Liver (tissue), 9 donors: ENCODE results near the gene COL6A3. TPM values are rescaled to one million over a fixed set of nuclear protein-coding genes. Genes with fewer than 3 reads are reported as not detected.
A peak's percentile ranks its signal among the peaks of the same experiment; 100 is the strongest.
"Not testable (repeated sequence)": the region's sequence is repeated elsewhere in the genome, so short reads cannot be mapped to it uniquely, and the experiment has no call there.

Experiments
- DNase-seq: peaks from one replicate; pipeline ENCODE4 v3.0.0-alpha.2; 2017; ENCODE audit warnings: low spot score
- H3K27ac ChIP-seq, 2 donors: one replicate each; pipeline ENCODE4 v1.7.0; 2013; ENCODE audit warnings: inconsistent platforms in 2 of 2, low read length in 2 of 2, control low read depth in 1 of 2, low read depth in 1 of 2, mild to moderate bottlenecking in 1 of 2
- H3K27me3 ChIP-seq, 4 donors: one replicate each; pipeline versions ENCODE4 v1.6.1 to v1.7.0; 2013; ENCODE audit warnings: low read length in 3 of 4, inconsistent platforms in 1 of 4, mild to moderate bottlenecking in 1 of 4, moderate library complexity in 1 of 4; ENCODE audit not compliant: control insufficient read depth in 4 of 4, insufficient read depth in 4 of 4
- H3K36me3 ChIP-seq, 4 donors: one replicate each; pipeline versions ENCODE4 v1.6.1 to v1.7.0; 2013; ENCODE audit warnings: low read length in 3 of 4, mild to moderate bottlenecking in 3 of 4, low read depth in 1 of 4, moderate library complexity in 1 of 4; ENCODE audit not compliant: control insufficient read depth in 4 of 4, insufficient read depth in 3 of 4
- H3K4me1 ChIP-seq, 4 donors: one replicate each; pipeline versions ENCODE4 v1.6.1 to v1.7.0; 2013; ENCODE audit warnings: low read length in 3 of 4, mild to moderate bottlenecking in 3 of 4, moderate library complexity in 1 of 4; ENCODE audit not compliant: control insufficient read depth in 4 of 4, insufficient read depth in 4 of 4
- H3K4me3 ChIP-seq, 3 donors: one replicate each; pipeline versions ENCODE4 v1.6.1 to v1.7.0; 2013; ENCODE audit warnings: low read length in 3 of 3, control low read depth in 1 of 3, low read depth in 1 of 3, mild to moderate bottlenecking in 1 of 3
- H3K9ac ChIP-seq, 2 donors: one replicate each; pipeline ENCODE4 v1.7.0; 2013; ENCODE audit warnings: low read length in 2 of 2, mild to moderate bottlenecking in 2 of 2, moderate library complexity in 2 of 2, control low read depth in 1 of 2, low read depth in 1 of 2
- H3K9me3 ChIP-seq, 4 donors: one replicate each; pipeline versions ENCODE4 v1.6.1 to v1.7.0; 2013; ENCODE audit warnings: low read length in 3 of 4; ENCODE audit not compliant: control insufficient read depth in 4 of 4
- EGR1 ChIP-seq, 2 donors: IDR thresholded peaks; 2 replicates each; pipeline ENCODE4 v1.6.1; 2016 to 2018; ENCODE audit warnings: antibody characterized with exemption in 2 of 2, low read depth in 2 of 2
- FOXA1 ChIP-seq: IDR thresholded peaks from 2 replicates; pipeline ENCODE4 v1.6.1; 2016; ENCODE audit warnings: antibody characterized with exemption
- GABPA ChIP-seq, 2 donors: IDR thresholded peaks in 1 of 2; conservative IDR thresholded peaks in 1 of 2; 2 replicates each; pipeline ENCODE4 v1.6.1; 2016; ENCODE audit warnings: antibody characterized with exemption in 2 of 2, mild to moderate bottlenecking in 1 of 2, moderate library complexity in 1 of 2
- HNF4G ChIP-seq: IDR thresholded peaks from 2 replicates; pipeline ENCODE4 v1.6.1; 2016; ENCODE audit warnings: antibody characterized with exemption
- JUND ChIP-seq, 2 donors: IDR thresholded peaks; 2 replicates each; pipeline ENCODE4 v1.6.1; 2016; ENCODE audit warnings: antibody characterized with exemption in 2 of 2
- NR2F2 ChIP-seq: IDR thresholded peaks from 2 replicates; pipeline ENCODE4 v1.6.1; 2016; ENCODE audit warnings: antibody characterized with exemption
- TAF1 ChIP-seq: conservative IDR thresholded peaks from 2 replicates; pipeline ENCODE4 v1.6.1; 2016; ENCODE audit warnings: antibody characterized with exemption, mild to moderate bottlenecking
- WGBS: extraction: QIAGEN DNeasy Blood & Tissue Kit; methylation state at CpG from one replicate; pipeline ENCODE4 v1.1.7; 2013; 5-methylcytosine and 5-hydroxymethylcytosine counted together
- polyA plus RNA-seq, 2 donors: library from polyadenylated mRNA; stranded (reverse) in 1 of 2; unstranded in 1 of 2; fragments of 200-250 nt in 1 of 2; fragments of >200 nt in 1 of 2; fragmentation: Nextera tagmentation in 1 of 2; extraction: Ambion mirVana in 1 of 2; gene quantifications; one replicate each; pipeline versions ENCODE4 v1.2.1 to v1.2.3, GENCODE V29; 2013 to 2015
- total RNA-seq, 2 donors: library from RNA; depleted of rRNA; stranded (reverse); fragments of >200 nt; gene quantifications; one replicate each; pipeline ENCODE4 v1.2.3, GENCODE V29; 2014
- TF ChIP-seq, protein P1 (sequence below): IDR thresholded peaks from 2 replicates; pipeline ENCODE4 v1.6.1; 2016; ENCODE audit warnings: antibody characterized with exemption
- TF ChIP-seq, protein P2 (sequence below): IDR thresholded peaks from 2 replicates; pipeline ENCODE4 v1.6.1; 2016; ENCODE audit warnings: antibody characterized with exemption, mild to moderate bottlenecking
- donor health status: healthy.
- donor health status: healthy.
- donor health status: healthy.
- donor health status: healthy.
- donor health status: healthy.

The COL6A3 gene
- total and polyA plus RNA-seq, 4 donors: 1.7 to 28.7 (median 17.5) TPM

- Histone ChIP-seq H3K27me3 (peaks cover 0 to 6% (median 2%) of the 10 kb centered on the region in 4 donors), H3K4me1 (peaks cover 0 to 1% (median 0%) of the 10 kb centered on the region in 4 donors), H3K9me3 (no peaks in the 10 kb centered on the region), H3K4me3 (peak overlapping the region in 1 of 3 donors; percentile 30), H3K36me3 (no peaks in the 10 kb centered on the region), H3K27ac (peak overlapping the region; percentile 4 to 47), H3K9ac (no peak overlapping the region)
- 68% methylated on average over 16 of the region's 16 CpGs for WGBS
- no peak for TF ChIP-seq JUND (IDR thresholded peaks at IDR 0.05)
- DNase-seq: no peak
Observed at GRCh38 chr2:237411683-237412423, 2.1 kb downstream of the COL6A3 start.

GRCh38 chr2:237411092-237411601 is 2.8 kb downstream of the COL6A3 start:
- DNase-seq: no peak
- H3K4me1 ChIP-seq: peaks cover 0 to 1% (median 0%) of the 10 kb centered on the region in 4 donors
- TF ChIP-seq, protein P1, sequence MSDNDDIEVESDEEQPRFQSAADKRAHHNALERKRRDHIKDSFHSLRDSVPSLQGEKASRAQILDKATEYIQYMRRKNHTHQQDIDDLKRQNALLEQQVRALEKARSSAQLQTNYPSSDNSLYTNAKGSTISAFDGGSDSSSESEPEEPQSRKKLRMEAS: no peak
- TF ChIP-seq GABPA (IDR thresholded peaks at IDR 0.05 in 1 of 2, conservative IDR thresholded peaks at IDR 0.05 in 1 of 2) (no peak), HNF4G (no peak)
- TF ChIP-seq, protein P2, sequence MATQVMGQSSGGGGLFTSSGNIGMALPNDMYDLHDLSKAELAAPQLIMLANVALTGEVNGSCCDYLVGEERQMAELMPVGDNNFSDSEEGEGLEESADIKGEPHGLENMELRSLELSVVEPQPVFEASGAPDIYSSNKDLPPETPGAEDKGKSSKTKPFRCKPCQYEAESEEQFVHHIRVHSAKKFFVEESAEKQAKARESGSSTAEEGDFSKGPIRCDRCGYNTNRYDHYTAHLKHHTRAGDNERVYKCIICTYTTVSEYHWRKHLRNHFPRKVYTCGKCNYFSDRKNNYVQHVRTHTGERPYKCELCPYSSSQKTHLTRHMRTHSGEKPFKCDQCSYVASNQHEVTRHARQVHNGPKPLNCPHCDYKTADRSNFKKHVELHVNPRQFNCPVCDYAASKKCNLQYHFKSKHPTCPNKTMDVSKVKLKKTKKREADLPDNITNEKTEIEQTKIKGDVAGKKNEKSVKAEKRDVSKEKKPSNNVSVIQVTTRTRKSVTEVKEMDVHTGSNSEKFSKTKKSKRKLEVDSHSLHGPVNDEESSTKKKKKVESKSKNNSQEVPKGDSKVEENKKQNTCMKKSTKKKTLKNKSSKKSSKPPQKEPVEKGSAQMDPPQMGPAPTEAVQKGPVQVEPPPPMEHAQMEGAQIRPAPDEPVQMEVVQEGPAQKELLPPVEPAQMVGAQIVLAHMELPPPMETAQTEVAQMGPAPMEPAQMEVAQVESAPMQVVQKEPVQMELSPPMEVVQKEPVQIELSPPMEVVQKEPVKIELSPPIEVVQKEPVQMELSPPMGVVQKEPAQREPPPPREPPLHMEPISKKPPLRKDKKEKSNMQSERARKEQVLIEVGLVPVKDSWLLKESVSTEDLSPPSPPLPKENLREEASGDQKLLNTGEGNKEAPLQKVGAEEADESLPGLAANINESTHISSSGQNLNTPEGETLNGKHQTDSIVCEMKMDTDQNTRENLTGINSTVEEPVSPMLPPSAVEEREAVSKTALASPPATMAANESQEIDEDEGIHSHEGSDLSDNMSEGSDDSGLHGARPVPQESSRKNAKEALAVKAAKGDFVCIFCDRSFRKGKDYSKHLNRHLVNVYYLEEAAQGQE: no peak
- H3K36me3 ChIP-seq: no peaks in the 10 kb centered on the region
- WGBS: 70% methylated on average over 12 of the region's 12 CpGs
- no peak overlapping the region for H3K4me3 ChIP-seq
- no peak overlapping the region for H3K9ac ChIP-seq
- peak overlapping the region in 1 of 2 donors; percentile 10 for H3K27ac ChIP-seq
- H3K27me3 ChIP-seq: peaks cover 0 to 6% (median 1%) of the 10 kb centered on the region in 4 donors
- no peaks in the 10 kb centered on the region for H3K9me3 ChIP-seq

- H3K4me1 ChIP-seq, H3K27ac ChIP-seq, H3K9ac ChIP-seq, DNase-seq, H3K27me3 ChIP-seq, H3K4me3 ChIP-seq, H3K36me3 ChIP-seq, H3K9me3 ChIP-seq: not testable (repeated sequence)
- 81% methylated on average over 2 of the region's 2 CpGs for WGBS
Observed at GRCh38 chr2:237409263-237409662, 4.7 kb downstream of the COL6A3 start.

DNA sequence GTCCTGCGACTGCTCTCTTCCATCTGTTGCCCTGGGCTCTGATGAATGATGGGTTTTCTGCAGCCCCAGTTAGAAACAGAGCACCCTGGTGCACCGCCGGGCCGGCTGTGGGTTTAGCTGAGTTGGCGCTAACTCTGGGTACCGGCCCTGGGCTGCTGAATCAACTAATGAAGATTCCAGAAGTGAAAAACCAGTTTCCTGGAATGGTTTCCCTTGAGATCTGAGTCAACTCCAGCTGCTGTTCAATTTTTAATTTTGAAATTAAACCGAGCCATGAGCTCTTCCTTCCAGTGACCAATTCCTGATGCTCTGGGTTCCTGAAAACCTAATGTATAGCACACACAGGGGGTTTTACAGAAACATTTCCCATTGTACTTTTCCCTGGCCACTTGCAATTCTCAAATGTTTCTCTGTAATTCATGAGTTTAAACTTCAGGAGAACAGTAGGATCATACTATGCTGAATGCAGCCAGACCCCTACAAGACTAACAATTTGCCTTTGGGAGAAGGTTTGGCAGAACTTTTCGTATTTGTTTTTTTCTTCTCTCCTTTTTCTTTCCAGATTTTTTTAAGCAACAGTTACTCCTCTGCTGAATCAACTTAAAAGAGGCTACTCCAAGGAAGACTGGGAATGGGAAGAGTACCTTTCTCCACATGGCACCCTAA is 5.5 kb downstream of the COL6A3 start:
- H3K27ac ChIP-seq: no peak overlapping the region
- H3K36me3 ChIP-seq: no peaks in the 10 kb centered on the region
- WGBS: 72% methylated on average over 8 of the region's 8 CpGs
- H3K4me3 ChIP-seq: no peak overlapping the region
- TF ChIP-seq, protein P1: no peak
- TF ChIP-seq FOXA1 (no peak), NR2F2 (no peak), TAF1 (no peak), EGR1 (IDR thresholded peaks at IDR 0.05; ENCODE audit: low read depth in 2 of 2) (no peak), GABPA (IDR thresholded peaks at IDR 0.05 in 1 of 2, conservative IDR thresholded peaks at IDR 0.05 in 1 of 2) (no peak)
- no peak overlapping the region for H3K9ac ChIP-seq
- peaks cover 0 to 1% (median 0%) of the 10 kb centered on the region in 4 donors for H3K4me1 ChIP-seq
- peaks cover 0 to 2% (median 0%) of the 10 kb centered on the region in 4 donors for H3K27me3 ChIP-seq
- no peak for DNase-seq
- H3K9me3 ChIP-seq: no peaks in the 10 kb centered on the region
